ENCODE data around the gene DENND4A. TPM values are rescaled to one million over a fixed set of nuclear protein-coding genes. Genes with fewer than 3 reads are reported as not detected.

Gene DENND4A
- total RNA-seq, 1 experiment from 2014 or later = 13.2 TPM

DNA sequence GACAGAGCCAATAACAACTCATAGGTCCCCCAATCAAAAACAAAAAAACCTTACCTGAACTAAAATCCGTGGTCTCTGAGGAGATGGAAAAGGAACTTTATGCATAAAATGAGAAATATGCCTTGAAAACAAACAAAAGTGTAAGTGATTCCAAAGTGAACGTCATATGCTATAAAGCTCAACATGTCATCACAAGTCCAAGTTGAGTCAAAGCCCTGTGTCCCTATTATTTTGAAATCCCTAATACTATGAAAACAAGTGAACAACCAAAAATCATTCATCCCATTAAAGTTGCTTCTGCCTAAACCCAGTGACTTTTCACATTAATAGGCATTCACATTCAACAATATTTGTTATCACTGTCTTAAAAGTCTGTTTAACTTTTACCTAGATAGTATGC is 59.4 kb downstream of the DENND4A start:
- Histone ChIP-seq H3K27ac (ENCODE audit: low read depth, low read length, poor library complexity, severe bottlenecking) (no peak overlapping the region), H3K4me1 (ENCODE audit: insufficient read depth, low read length, poor library complexity, severe bottlenecking) (no peaks in the 10 kb centered on the region), H3K9me3 (ENCODE audit: low read depth, low read length, poor library complexity, severe bottlenecking) (no peaks in the 10 kb centered on the region), H3K27me3 (replicated peaks; ENCODE audit: insufficient read depth, low read depth, low read length, poor library complexity) (no peaks in the 10 kb centered on the region), H3K4me3 (ENCODE audit: low read depth, low read length, poor library complexity, severe bottlenecking) (no peak overlapping the region), H3K36me3 (ENCODE audit: insufficient read depth, low read length, poor library complexity, severe bottlenecking) (no peaks in the 10 kb centered on the region)
- ChIA-PET CTCF (no interaction called here), POLR2A (ENCODE audit: low non-redundant PET) (no interaction called here)
- TF ChIP-seq EZH2 (IDR thresholded peaks at IDR 0.05; ENCODE audit: borderline replicate concordance, low read depth, low read length, poor library complexity, severe bottlenecking) = no peak
- TF ChIP-seq, protein P1, sequence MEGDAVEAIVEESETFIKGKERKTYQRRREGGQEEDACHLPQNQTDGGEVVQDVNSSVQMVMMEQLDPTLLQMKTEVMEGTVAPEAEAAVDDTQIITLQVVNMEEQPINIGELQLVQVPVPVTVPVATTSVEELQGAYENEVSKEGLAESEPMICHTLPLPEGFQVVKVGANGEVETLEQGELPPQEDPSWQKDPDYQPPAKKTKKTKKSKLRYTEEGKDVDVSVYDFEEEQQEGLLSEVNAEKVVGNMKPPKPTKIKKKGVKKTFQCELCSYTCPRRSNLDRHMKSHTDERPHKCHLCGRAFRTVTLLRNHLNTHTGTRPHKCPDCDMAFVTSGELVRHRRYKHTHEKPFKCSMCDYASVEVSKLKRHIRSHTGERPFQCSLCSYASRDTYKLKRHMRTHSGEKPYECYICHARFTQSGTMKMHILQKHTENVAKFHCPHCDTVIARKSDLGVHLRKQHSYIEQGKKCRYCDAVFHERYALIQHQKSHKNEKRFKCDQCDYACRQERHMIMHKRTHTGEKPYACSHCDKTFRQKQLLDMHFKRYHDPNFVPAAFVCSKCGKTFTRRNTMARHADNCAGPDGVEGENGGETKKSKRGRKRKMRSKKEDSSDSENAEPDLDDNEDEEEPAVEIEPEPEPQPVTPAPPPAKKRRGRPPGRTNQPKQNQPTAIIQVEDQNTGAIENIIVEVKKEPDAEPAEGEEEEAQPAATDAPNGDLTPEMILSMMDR (conservative IDR thresholded peaks at IDR 0.05; ENCODE audit: low read depth, low read length) = no peak
- no peak for DNase-seq (ENCODE audit: low spot score)
- BruUV-seq (replicated peaks) = no TSS peak
- intact Hi-C loops (cut with micrococcal nuclease; ENCODE audit: unreplicated experiment) = no loop called here

DNA sequence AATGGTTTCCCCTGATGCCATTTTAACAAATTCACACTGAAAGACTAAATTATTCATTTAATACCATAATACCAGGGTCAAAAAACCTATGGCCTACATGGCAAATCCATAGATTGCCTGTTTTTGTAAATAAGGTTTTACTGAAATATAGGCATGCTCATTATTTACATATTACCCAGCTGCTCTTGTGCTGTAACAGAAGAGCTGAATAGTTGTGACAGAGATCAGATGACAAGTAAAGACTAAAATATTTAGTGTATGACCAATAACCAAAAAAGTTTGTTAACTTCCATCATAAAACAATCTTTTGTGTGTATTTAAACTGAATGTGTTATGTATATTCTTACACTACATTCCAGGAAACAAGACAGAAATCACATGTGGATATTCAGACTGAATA is 60.2 kb downstream of the DENND4A start:
- no peak for DNase-seq (ENCODE audit: low spot score)
- no TSS peak for BruUV-seq (replicated peaks)
- H3K36me3 ChIP-seq (ENCODE audit: insufficient read depth, low read length, poor library complexity, severe bottlenecking) = no peaks in the 10 kb centered on the region
- no peak overlapping the region for H3K4me3 ChIP-seq (ENCODE audit: low read depth, low read length, poor library complexity, severe bottlenecking)
- H3K27me3 ChIP-seq (replicated peaks; ENCODE audit: insufficient read depth, low read depth, low read length, poor library complexity) = no peaks in the 10 kb centered on the region
- H3K4me1 ChIP-seq (ENCODE audit: insufficient read depth, low read length, poor library complexity, severe bottlenecking) = no peaks in the 10 kb centered on the region
- no peak for TF ChIP-seq EZH2 (IDR thresholded peaks at IDR 0.05; ENCODE audit: borderline replicate concordance, low read depth, low read length, poor library complexity, severe bottlenecking)
- TF ChIP-seq, protein P1 (conservative IDR thresholded peaks at IDR 0.05; ENCODE audit: low read depth, low read length) = no peak
- no peaks in the 10 kb centered on the region for H3K9me3 ChIP-seq (ENCODE audit: low read depth, low read length, poor library complexity, severe bottlenecking)
- POLR2A ChIA-PET (ENCODE audit: low non-redundant PET) = interaction anchor here (0.5 kb wide), 1 partner anchor 94 kb away, joined by 3 read pairs; no protein-coding TSS in a partner anchor
- intact Hi-C loops (cut with micrococcal nuclease; ENCODE audit: unreplicated experiment) = no loop called here
- no peak overlapping the region for H3K27ac ChIP-seq (ENCODE audit: low read depth, low read length, poor library complexity, severe bottlenecking)
- CTCF ChIA-PET = no interaction called here

DNA sequence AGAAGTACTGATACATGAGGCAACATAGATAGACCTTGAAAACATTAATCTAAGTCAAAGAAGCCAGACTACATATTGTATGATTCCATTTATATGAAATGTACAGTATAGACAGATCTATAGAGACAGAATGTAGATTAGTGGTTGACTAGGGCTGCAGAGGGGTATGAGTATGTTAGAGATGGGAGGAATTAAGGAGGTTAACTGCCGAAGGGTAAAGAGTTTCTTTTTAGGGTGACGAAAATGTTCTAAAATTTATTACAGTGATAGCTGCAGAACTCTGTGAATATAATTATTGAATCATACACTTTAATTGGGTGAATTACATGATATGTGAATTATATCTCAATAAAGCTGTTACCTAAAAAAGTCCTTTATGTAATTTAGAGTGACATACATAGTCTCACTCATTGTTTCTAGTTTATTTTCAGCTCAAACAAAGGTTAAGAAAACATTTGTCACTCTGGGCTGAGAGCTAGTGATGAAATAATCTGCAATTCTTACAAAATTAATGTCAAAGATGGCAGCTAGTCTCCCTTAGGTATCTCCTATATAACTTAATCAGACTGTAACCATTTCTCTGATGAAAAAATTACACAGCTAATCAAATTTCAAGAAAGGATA is 61.4 kb downstream of the DENND4A start:
- Histone ChIP-seq H3K27ac (ENCODE audit: low read depth, low read length, poor library complexity, severe bottlenecking) (peak overlapping the region; percentile 36), H3K36me3 (ENCODE audit: insufficient read depth, low read length, poor library complexity, severe bottlenecking) (no peaks in the 10 kb centered on the region), H3K4me1 (ENCODE audit: insufficient read depth, low read length, poor library complexity, severe bottlenecking) (no peaks in the 10 kb centered on the region), H3K9me3 (ENCODE audit: low read depth, low read length, poor library complexity, severe bottlenecking) (no peaks in the 10 kb centered on the region), H3K27me3 (replicated peaks; ENCODE audit: insufficient read depth, low read depth, low read length, poor library complexity) (no peaks in the 10 kb centered on the region), H3K4me3 (ENCODE audit: low read depth, low read length, poor library complexity, severe bottlenecking) (no peak overlapping the region)
- intact Hi-C loops (cut with micrococcal nuclease; ENCODE audit: unreplicated experiment) = no loop called here
- no TSS peak for BruUV-seq (replicated peaks)
- ChIA-PET POLR2A (ENCODE audit: low non-redundant PET) (no interaction called here), CTCF (no interaction called here)
- no peak for TF ChIP-seq EZH2 (IDR thresholded peaks at IDR 0.05; ENCODE audit: borderline replicate concordance, low read depth, low read length, poor library complexity, severe bottlenecking)
- TF ChIP-seq, protein P1 (conservative IDR thresholded peaks at IDR 0.05; ENCODE audit: low read depth, low read length) = no peak
- peak; percentile 7 for DNase-seq (ENCODE audit: low spot score)

Data from A673 (cell line).